MM.1S (cell line): ENCODE results near the gene PTPRD.

Experiments
- EZH2 ChIP-seq: fragments of 300-600 bp; sonication (generic); optimal IDR thresholded peaks from 2 replicates; pipeline ENCODE3; 2017; ENCODE audit warnings: low read depth, mild to moderate bottlenecking, antibody characterized with exemption, low read length, mixed read lengths
- TF ChIP-seq, protein P1 (sequence below): fragments of 300-600 bp; sonication (generic); IDR thresholded peaks from 2 replicates; pipeline ENCODE4 v1.5.1; 2016; ENCODE audit warnings: antibody characterized with exemption, low read length, mixed read lengths

DNA sequence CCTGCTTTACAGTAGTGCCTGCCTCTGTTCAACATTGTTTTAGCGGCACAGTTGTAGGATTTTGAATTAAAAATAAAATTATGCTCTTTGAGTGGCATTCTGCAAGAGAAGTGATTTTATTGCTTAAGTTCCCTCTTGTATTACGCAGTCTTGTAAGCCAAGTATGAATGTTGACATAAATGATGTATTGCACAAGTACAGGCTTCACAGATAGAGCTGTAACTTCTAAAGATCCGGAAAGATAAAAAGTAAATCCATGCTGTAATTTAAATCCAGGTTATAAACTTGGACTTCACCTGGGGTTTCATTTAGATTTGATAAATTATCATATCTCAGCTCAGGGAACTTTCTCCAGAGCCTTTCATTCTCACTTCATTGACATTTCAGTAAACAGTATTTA, 1114.7 kb downstream of the PTPRD start:
- TF ChIP-seq, protein P1, sequence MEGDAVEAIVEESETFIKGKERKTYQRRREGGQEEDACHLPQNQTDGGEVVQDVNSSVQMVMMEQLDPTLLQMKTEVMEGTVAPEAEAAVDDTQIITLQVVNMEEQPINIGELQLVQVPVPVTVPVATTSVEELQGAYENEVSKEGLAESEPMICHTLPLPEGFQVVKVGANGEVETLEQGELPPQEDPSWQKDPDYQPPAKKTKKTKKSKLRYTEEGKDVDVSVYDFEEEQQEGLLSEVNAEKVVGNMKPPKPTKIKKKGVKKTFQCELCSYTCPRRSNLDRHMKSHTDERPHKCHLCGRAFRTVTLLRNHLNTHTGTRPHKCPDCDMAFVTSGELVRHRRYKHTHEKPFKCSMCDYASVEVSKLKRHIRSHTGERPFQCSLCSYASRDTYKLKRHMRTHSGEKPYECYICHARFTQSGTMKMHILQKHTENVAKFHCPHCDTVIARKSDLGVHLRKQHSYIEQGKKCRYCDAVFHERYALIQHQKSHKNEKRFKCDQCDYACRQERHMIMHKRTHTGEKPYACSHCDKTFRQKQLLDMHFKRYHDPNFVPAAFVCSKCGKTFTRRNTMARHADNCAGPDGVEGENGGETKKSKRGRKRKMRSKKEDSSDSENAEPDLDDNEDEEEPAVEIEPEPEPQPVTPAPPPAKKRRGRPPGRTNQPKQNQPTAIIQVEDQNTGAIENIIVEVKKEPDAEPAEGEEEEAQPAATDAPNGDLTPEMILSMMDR: no peak
- no peak for TF ChIP-seq EZH2
